HL-60 (cell line): ENCODE results near the gene HCRT.
A peak's percentile ranks its signal among the peaks of the same experiment; 100 is the strongest.

Experiments used
- GABPA ChIP-seq: IDR thresholded peaks from 2 replicates; pipeline ENCODE4 v1.6.1; 2012; ENCODE audit warnings: low read depth
- POLR2AphosphoS5 ChIP-seq: IDR thresholded peaks from 2 replicates; pipeline ENCODE4 v1.6.1; 2012; ENCODE audit warnings: low read depth
- TF ChIP-seq, protein P1 (sequence below): IDR thresholded peaks from one replicate; pipeline ENCODE4 v1.5.1; 2011; ENCODE audit warnings: low read length, control low read depth, inconsistent platforms; ENCODE audit not compliant: insufficient read depth

- TF ChIP-seq POLR2AphosphoS5 (no peak), GABPA (no peak)
- TF ChIP-seq, protein P1, sequence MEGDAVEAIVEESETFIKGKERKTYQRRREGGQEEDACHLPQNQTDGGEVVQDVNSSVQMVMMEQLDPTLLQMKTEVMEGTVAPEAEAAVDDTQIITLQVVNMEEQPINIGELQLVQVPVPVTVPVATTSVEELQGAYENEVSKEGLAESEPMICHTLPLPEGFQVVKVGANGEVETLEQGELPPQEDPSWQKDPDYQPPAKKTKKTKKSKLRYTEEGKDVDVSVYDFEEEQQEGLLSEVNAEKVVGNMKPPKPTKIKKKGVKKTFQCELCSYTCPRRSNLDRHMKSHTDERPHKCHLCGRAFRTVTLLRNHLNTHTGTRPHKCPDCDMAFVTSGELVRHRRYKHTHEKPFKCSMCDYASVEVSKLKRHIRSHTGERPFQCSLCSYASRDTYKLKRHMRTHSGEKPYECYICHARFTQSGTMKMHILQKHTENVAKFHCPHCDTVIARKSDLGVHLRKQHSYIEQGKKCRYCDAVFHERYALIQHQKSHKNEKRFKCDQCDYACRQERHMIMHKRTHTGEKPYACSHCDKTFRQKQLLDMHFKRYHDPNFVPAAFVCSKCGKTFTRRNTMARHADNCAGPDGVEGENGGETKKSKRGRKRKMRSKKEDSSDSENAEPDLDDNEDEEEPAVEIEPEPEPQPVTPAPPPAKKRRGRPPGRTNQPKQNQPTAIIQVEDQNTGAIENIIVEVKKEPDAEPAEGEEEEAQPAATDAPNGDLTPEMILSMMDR, result peak; percentile 73
Observed at GRCh38 chr17:42180922-42181850, 4.1 kb downstream of the HCRT start, which contains the start of gene KCNH4.
